NB4 (cell line): ENCODE measurements around the gene AFAP1L2.

ENCODE experiments used
- DNase-seq: peaks from one replicate; pipeline ENCODE4 v3.0.0; 2010; ENCODE audit warnings: low read depth
- H3K4me3 ChIP-seq: one replicate; pipeline ENCODE4 v1.5.1; 2011; ENCODE audit warnings: mild to moderate bottlenecking, low read depth, low read length, moderate library complexity
- MYC ChIP-seq: IDR thresholded peaks from 2 replicates; pipeline ENCODE4 v1.6.1; 2011; ENCODE audit warnings: low read depth, low read length
- POLR2A ChIP-seq: IDR thresholded peaks from 2 replicates; pipeline ENCODE4 v1.6.1; 2011; ENCODE audit warnings: mild to moderate bottlenecking; ENCODE audit not compliant: insufficient read length; ENCODE audit errors: extremely low read depth
- TF ChIP-seq, protein P1 (sequence below): IDR thresholded peaks from 2 replicates; pipeline ENCODE4 v1.6.1; 2011; ENCODE audit warnings: low read depth, low read length
- TF ChIP-seq, protein P2 (sequence below): IDR thresholded peaks from one replicate; pipeline ENCODE4 v1.5.1; 2012; ENCODE audit warnings: low read depth, low read length

The AFAP1L2 gene

DNA sequence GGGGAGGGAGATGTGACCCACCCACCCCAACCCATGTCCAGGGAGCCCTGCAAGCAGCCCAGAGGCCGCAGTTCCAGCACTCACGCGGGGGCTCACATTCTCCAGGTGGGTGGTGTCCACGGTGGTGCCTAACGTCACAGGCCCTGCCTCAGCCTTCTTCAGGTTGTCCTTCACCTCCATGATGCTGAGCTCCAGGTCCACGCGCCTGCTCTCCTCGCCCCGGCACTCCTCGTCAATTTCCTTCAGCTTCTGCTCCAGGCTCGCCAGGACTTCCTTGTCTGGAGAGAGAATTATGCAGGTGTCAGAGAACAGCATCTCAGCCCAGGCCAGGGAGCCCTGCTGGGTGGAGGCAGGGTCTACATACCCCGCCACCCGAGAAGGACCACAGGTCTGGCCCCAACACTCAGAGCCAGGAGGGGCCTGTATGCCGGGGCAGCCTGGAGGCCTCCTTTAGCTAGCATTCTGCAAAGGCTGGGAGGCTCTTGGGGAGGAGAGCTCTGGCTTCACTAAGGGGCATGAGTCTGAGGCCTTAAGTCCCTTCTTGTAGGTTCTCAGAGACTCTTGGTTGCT, 107.1 kb downstream of the AFAP1L2 start:
- TF ChIP-seq POLR2A (no peak), MYC (no peak)
- TF ChIP-seq, protein P1, sequence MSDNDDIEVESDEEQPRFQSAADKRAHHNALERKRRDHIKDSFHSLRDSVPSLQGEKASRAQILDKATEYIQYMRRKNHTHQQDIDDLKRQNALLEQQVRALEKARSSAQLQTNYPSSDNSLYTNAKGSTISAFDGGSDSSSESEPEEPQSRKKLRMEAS = no peak
- TF ChIP-seq, protein P2, sequence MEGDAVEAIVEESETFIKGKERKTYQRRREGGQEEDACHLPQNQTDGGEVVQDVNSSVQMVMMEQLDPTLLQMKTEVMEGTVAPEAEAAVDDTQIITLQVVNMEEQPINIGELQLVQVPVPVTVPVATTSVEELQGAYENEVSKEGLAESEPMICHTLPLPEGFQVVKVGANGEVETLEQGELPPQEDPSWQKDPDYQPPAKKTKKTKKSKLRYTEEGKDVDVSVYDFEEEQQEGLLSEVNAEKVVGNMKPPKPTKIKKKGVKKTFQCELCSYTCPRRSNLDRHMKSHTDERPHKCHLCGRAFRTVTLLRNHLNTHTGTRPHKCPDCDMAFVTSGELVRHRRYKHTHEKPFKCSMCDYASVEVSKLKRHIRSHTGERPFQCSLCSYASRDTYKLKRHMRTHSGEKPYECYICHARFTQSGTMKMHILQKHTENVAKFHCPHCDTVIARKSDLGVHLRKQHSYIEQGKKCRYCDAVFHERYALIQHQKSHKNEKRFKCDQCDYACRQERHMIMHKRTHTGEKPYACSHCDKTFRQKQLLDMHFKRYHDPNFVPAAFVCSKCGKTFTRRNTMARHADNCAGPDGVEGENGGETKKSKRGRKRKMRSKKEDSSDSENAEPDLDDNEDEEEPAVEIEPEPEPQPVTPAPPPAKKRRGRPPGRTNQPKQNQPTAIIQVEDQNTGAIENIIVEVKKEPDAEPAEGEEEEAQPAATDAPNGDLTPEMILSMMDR = no peak
- DNase-seq = no peak
- H3K4me3 ChIP-seq = no peak overlapping the region

DNA sequence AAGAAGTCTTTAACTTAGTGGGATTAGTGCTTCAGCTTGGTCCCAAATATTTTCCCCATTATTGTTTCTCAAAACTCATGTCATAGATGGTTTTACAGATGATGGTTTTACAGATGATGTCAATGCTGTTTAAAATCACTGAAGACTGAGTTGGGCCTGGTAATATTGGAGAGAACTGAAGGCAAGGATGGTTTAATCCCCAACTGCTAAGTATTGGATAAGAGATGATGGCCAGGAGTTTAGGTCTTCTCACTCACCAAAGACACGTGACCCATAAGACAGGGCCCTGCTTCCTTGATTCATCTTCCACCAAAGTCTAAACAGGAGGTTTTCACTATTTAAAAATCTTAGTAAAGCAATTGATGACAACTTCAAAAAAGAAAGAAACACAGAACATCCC, 108.9 kb downstream of the AFAP1L2 start:
- TF ChIP-seq POLR2A = no peak
- TF ChIP-seq, protein P2 = no peak
- TF ChIP-seq MYC = no peak
- TF ChIP-seq, protein P1 = no peak
- no peak for DNase-seq
- no peak overlapping the region for H3K4me3 ChIP-seq

DNA sequence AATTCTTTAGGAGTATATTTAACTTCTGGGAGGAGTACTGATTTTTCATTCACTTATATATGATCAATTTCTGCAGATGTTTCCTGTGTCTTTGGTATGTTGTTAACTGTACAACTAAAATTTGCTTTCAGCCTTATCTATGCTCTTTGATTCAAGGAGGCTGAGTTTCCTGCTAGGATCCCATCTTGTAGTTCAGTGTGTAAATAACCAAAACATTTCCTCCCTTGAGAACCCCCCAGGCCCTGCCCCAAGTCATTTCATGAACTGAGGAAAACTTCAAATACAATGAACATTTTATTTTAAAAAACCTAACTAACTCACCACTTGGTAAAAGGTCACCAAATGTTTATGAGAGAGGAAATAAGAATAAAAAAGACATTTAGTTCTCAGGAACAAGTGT, 109.8 kb downstream of the AFAP1L2 start:
- no peak for TF ChIP-seq POLR2A
- TF ChIP-seq MYC = no peak
- TF ChIP-seq, protein P2 = no peak
- TF ChIP-seq, protein P1 = no peak
- H3K4me3 ChIP-seq = no peak overlapping the region
- no peak for DNase-seq

DNA sequence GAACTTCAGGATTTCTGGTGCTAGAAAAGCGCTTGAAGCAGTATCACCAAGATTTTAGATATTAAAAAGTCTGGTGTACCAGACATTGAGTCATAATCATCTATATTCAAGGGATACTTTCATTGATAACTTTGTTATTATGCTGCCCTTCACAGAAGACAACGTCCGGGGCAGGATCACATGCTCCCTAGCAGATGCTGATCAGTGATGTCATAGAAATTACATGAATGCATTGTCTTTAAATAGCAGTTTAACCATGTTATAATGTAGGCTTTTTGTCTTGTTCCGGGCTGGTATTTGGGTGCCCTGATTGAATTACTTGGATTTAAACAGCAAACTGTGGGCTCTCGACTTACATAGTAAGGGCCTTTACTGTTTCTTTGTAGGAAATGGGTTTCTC, 111.2 kb downstream of the AFAP1L2 start:
- no peak overlapping the region for H3K4me3 ChIP-seq
- DNase-seq = no peak
- TF ChIP-seq MYC = no peak
- TF ChIP-seq POLR2A = no peak
- TF ChIP-seq, protein P2 = no peak
- TF ChIP-seq, protein P1 = no peak

DNA sequence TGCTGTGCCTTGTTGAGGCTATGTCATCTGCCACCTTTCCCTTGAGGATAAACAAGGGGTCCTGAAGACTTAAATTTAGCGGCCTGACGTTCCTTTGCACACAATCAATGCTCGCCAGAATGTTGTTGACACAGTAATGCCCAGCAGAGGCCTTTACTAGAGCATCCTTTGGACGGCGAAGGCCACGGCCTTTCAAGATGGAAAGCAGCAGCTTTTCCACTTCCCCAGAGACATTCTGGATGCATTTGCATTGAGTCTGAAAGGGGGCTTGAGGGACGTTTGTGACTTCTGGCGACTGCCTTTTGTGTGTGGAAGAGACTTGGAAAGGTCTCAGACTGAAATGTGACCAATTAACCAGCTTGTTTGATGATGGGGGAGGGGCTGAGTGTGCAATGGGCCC, 112.8 kb downstream of the AFAP1L2 start:
- H3K4me3 ChIP-seq = no peak overlapping the region
- TF ChIP-seq POLR2A (no peak), MYC (no peak)
- TF ChIP-seq, protein P1 = no peak
- TF ChIP-seq, protein P2 = no peak
- DNase-seq = no peak
